ENCODE data around the gene PDGFRB. TPM values are rescaled to one million over a fixed set of nuclear protein-coding genes. Genes with fewer than 3 reads are reported as not detected.

The PDGFRB gene
- polyA plus RNA-seq, 1 donor = 18.6 TPM

GRCh38 chr5:150190987-150191386 is 35.3 kb upstream of the PDGFRB start:
- peaks cover 5% of the 10 kb centered on the region for H3K36me3 ChIP-seq (ENCODE audit: control insufficient read depth, insufficient read depth, low read length)
- no peak overlapping the region for H3K27ac ChIP-seq (ENCODE audit: low read length)
- WGBS (ENCODE audit: insufficient coverage, low lambda C conversion rate) = no CpG with 5 or more reads among the region's 2 CpGs
- H3K27me3 ChIP-seq (ENCODE audit: control insufficient read depth, insufficient read depth, low read length) = peaks cover 18% of the 10 kb centered on the region
- no peak for DNase-seq
- H3K4me3 ChIP-seq (ENCODE audit: low read length) = no peak overlapping the region
- H3K4me1 ChIP-seq (ENCODE audit: control insufficient read depth, insufficient read depth, low read length) = peaks cover 46% of the 10 kb centered on the region
- H3K9me3 ChIP-seq (ENCODE audit: control insufficient read depth, low read depth, low read length) = no peaks in the 10 kb centered on the region

GRCh38 chr5:150190503-150190979 is 34.9 kb upstream of the PDGFRB start:
- no CpG with 5 or more reads among the region's 16 CpGs for WGBS (ENCODE audit: insufficient coverage, low lambda C conversion rate)
- peaks cover 50% of the 10 kb centered on the region for H3K4me1 ChIP-seq (ENCODE audit: control insufficient read depth, insufficient read depth, low read length)

GRCh38 chr5:150189728-150190502 is 34.3 kb upstream of the PDGFRB start, which contains the start of gene SLC6A7:
TSS of gene SLC6A7 (plus strand) at chr5:150190062. CDS start at chr5:150190328, 266 bp downstream.
- Histone ChIP-seq H3K4me3 (ENCODE audit: low read length) (peak within 1 kb of the TSS; percentile 30), H3K36me3 (ENCODE audit: control insufficient read depth, insufficient read depth, low read length) (peaks cover 9% of the 10 kb centered on the region), H3K9me3 (ENCODE audit: control insufficient read depth, low read depth, low read length) (no peaks in the 10 kb centered on the region), H3K27me3 (ENCODE audit: control insufficient read depth, insufficient read depth, low read length) (peaks cover 18% of the 10 kb centered on the region), H3K4me1 (ENCODE audit: control insufficient read depth, insufficient read depth, low read length) (peaks cover 54% of the 10 kb centered on the region), H3K27ac (ENCODE audit: low read length) (peak within 1 kb of the TSS; percentile 90)
- no peak for DNase-seq
- no CpG with 5 or more reads among the region's 58 CpGs for WGBS (ENCODE audit: insufficient coverage, low lambda C conversion rate)

More at GRCh38 chr5:150190503-150190979, 34.9 kb upstream of the PDGFRB start:
- peaks cover 18% of the 10 kb centered on the region for H3K27me3 ChIP-seq (ENCODE audit: control insufficient read depth, insufficient read depth, low read length)
- no peaks in the 10 kb centered on the region for H3K9me3 ChIP-seq (ENCODE audit: control insufficient read depth, low read depth, low read length)
- H3K36me3 ChIP-seq (ENCODE audit: control insufficient read depth, insufficient read depth, low read length) = peaks cover 8% of the 10 kb centered on the region
- H3K27ac ChIP-seq (ENCODE audit: low read length) = no peak overlapping the region
- DNase-seq = no peak
- H3K4me3 ChIP-seq (ENCODE audit: low read length) = peak overlapping the region; percentile 30

GRCh38 chr5:150189326-150189725 is 33.7 kb upstream of the PDGFRB start:
- Histone ChIP-seq H3K9me3 (ENCODE audit: control insufficient read depth, low read depth, low read length) (no peaks in the 10 kb centered on the region), H3K4me3 (ENCODE audit: low read length) (no peak overlapping the region), H3K27ac (ENCODE audit: low read length) (peak overlapping the region; percentile 90), H3K36me3 (ENCODE audit: control insufficient read depth, insufficient read depth, low read length) (peaks cover 13% of the 10 kb centered on the region), H3K4me1 (ENCODE audit: control insufficient read depth, insufficient read depth, low read length) (peaks cover 60% of the 10 kb centered on the region), H3K27me3 (ENCODE audit: control insufficient read depth, insufficient read depth, low read length) (peaks cover 18% of the 10 kb centered on the region)
- WGBS (ENCODE audit: insufficient coverage, low lambda C conversion rate) = 100% methylated on average over 1 of the region's 3 CpGs
- DNase-seq = no peak

GRCh38 chr5:150188146-150188842 is 32.6 kb upstream of the PDGFRB start:
- Histone ChIP-seq H3K4me1 (ENCODE audit: control insufficient read depth, insufficient read depth, low read length) (peaks cover 71% of the 10 kb centered on the region), H3K36me3 (ENCODE audit: control insufficient read depth, insufficient read depth, low read length) (peaks cover 23% of the 10 kb centered on the region), H3K27me3 (ENCODE audit: control insufficient read depth, insufficient read depth, low read length) (peaks cover 18% of the 10 kb centered on the region), H3K9me3 (ENCODE audit: control insufficient read depth, low read depth, low read length) (no peaks in the 10 kb centered on the region), H3K27ac (ENCODE audit: low read length) (peak overlapping the region; percentile 90), H3K4me3 (ENCODE audit: low read length) (no peak overlapping the region)
- WGBS (ENCODE audit: insufficient coverage, low lambda C conversion rate) = 0% methylated on average over 1 of the region's 3 CpGs
- DNase-seq = peak; percentile 74 to 80

- peak in 1 of 2 donors; percentile 69 for DNase-seq
- no peaks in the 10 kb centered on the region for H3K9me3 ChIP-seq (ENCODE audit: control insufficient read depth, low read depth, low read length)
- no CpG with 5 or more reads among the region's 4 CpGs for WGBS (ENCODE audit: insufficient coverage, low lambda C conversion rate)
- peaks cover 37% of the 10 kb centered on the region for H3K36me3 ChIP-seq (ENCODE audit: control insufficient read depth, insufficient read depth, low read length)
- H3K27me3 ChIP-seq (ENCODE audit: control insufficient read depth, insufficient read depth, low read length) = peaks cover 18% of the 10 kb centered on the region
- peak overlapping the region; percentile 90 for H3K27ac ChIP-seq (ENCODE audit: low read length)
- no peak overlapping the region for H3K4me3 ChIP-seq (ENCODE audit: low read length)
- peaks cover 85% of the 10 kb centered on the region for H3K4me1 ChIP-seq (ENCODE audit: control insufficient read depth, insufficient read depth, low read length)
Observed at GRCh38 chr5:150186897-150187296, 31.3 kb upstream of the PDGFRB start.

- no CpG with 5 or more reads among the region's 8 CpGs for WGBS (ENCODE audit: insufficient coverage, low lambda C conversion rate)
- H3K4me1 ChIP-seq (ENCODE audit: control insufficient read depth, insufficient read depth, low read length) = peaks cover 92% of the 10 kb centered on the region
- DNase-seq = no peak
Observed at GRCh38 chr5:150186137-150186536, 30.5 kb upstream of the PDGFRB start.

GRCh38 chr5:150184990-150185912 is 29.6 kb upstream of the PDGFRB start:
- Histone ChIP-seq H3K9me3 (ENCODE audit: control insufficient read depth, low read depth, low read length) (no peaks in the 10 kb centered on the region), H3K27ac (ENCODE audit: low read length) (peak overlapping the region; percentile 90), H3K4me3 (ENCODE audit: low read length) (no peak overlapping the region), H3K4me1 (ENCODE audit: control insufficient read depth, insufficient read depth, low read length) (peaks cover 96% of the 10 kb centered on the region), H3K27me3 (ENCODE audit: control insufficient read depth, insufficient read depth, low read length) (peaks cover 10% of the 10 kb centered on the region), H3K36me3 (ENCODE audit: control insufficient read depth, insufficient read depth, low read length) (peaks cover 41% of the 10 kb centered on the region)
- DNase-seq = peak; percentile 95 to 98
- no CpG with 5 or more reads among the region's 12 CpGs for WGBS (ENCODE audit: insufficient coverage, low lambda C conversion rate)

More at GRCh38 chr5:150186137-150186536, 30.5 kb upstream of the PDGFRB start:
- Histone ChIP-seq H3K27ac (ENCODE audit: low read length) (peak overlapping the region; percentile 90), H3K4me3 (ENCODE audit: low read length) (no peak overlapping the region), H3K36me3 (ENCODE audit: control insufficient read depth, insufficient read depth, low read length) (peaks cover 41% of the 10 kb centered on the region), H3K9me3 (ENCODE audit: control insufficient read depth, low read depth, low read length) (no peaks in the 10 kb centered on the region), H3K27me3 (ENCODE audit: control insufficient read depth, insufficient read depth, low read length) (peaks cover 18% of the 10 kb centered on the region)

GRCh38 chr5:150184006-150184405 is 28.4 kb upstream of the PDGFRB start:
- no CpG with 5 or more reads among the region's 2 CpGs for WGBS (ENCODE audit: insufficient coverage, low lambda C conversion rate)
- Histone ChIP-seq H3K9me3 (ENCODE audit: control insufficient read depth, low read depth, low read length) (no peaks in the 10 kb centered on the region), H3K4me3 (ENCODE audit: low read length) (no peak overlapping the region), H3K4me1 (ENCODE audit: control insufficient read depth, insufficient read depth, low read length) (peaks cover 98% of the 10 kb centered on the region), H3K27me3 (ENCODE audit: control insufficient read depth, insufficient read depth, low read length) (no peaks in the 10 kb centered on the region), H3K36me3 (ENCODE audit: control insufficient read depth, insufficient read depth, low read length) (peaks cover 50% of the 10 kb centered on the region), H3K27ac (ENCODE audit: low read length) (peak overlapping the region; percentile 90)
- DNase-seq = no peak
